NCI-H345 (cell line): Measurements from ENCODE around the gene TRH.
"Not testable (repeated sequence)": the region's sequence is repeated elsewhere in the genome, so short reads cannot be mapped to it uniquely, and the experiment has no call there.

ENCODE experiments used
- DNase-seq: peaks from one replicate; lab custom pipeline; 2025; lab: John Stamatoyannopoulos, UW

Gene TRH

DNA sequence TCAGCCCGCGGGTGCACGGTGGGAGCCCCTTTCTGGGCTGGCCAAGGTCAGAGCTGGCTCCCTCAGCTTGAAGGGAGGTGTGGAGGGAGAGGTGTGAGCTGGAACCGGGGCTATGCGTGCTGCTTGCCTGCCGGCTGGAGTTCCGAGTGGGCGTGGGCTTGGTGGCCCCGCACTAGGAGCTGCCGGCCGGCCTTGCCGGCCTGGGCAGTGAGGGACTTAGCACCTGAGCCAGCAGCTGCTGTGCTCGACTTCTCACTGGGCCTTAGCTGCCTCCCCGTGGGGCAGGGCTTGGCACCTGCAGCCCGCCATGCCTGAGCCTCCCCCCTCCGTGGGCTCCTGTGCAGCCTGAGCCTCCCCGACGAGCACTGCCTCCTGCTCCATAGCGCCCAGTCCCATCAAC lies 36.0 kb downstream of the TRH start:
- DNase-seq: no peak

DNA sequence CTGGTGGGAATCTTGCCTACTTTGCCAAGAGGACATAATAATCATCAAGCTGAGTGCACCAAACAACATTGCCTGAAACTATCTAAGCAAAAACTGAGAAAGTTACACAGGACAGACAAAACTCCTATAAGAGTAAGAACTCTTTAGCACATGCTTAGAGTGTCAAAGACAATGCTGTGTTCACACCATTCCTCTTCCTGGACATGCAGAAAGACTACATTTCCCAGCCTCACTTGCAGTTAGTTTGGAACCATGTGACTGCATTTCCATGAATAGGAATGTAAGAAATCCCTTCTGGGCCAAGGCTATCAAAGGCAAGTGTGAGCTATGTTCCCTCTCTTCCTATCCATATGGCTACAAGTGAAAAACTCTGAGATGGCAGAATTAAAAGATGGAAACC lies 37.6 kb downstream of the TRH start:
- not testable (repeated sequence) for DNase-seq

- DNase-seq: not testable (repeated sequence)
Measured at GRCh38 chr3:130013246-130013645, 38.7 kb downstream of the TRH start.

- no peak for DNase-seq
Measured at GRCh38 chr3:130014526-130014925, 40.0 kb downstream of the TRH start.

- DNase-seq: not testable (repeated sequence)
Measured at GRCh38 chr3:130017661-130018060, 43.1 kb downstream of the TRH start.

DNA sequence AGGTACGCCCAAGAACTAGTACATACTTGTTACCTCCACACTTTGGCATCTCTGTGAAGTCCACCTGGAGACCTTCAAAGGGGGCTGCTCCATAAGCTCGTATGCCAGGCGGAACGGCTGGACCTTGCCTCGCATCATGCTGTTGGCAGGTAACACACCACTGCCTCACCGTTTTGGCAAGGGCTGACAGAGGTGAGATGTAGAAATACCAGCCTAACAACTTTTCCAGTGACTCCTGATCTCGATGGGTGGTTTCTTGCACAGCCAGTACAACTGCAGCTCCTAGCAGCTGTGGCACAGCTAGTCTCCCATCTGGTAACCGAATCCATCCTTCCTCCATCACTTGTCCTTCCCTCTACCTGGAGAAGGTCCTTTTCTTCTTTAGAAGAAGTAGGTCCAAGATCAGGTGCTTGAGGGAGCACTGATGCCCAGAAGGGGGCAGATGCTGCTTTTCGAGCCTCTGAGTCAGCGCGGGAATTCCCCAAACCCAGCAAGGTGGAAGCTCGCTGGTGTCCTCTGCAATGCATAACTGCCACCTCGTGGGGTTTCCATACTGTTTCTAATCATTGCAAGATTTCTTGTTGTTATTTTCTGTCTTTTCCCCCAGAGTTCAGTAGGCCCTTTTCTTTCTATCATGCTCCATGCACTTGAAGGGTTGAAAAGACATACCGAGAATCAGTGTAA lies 51.8 kb downstream of the TRH start:
- not testable (repeated sequence) for DNase-seq

DNA sequence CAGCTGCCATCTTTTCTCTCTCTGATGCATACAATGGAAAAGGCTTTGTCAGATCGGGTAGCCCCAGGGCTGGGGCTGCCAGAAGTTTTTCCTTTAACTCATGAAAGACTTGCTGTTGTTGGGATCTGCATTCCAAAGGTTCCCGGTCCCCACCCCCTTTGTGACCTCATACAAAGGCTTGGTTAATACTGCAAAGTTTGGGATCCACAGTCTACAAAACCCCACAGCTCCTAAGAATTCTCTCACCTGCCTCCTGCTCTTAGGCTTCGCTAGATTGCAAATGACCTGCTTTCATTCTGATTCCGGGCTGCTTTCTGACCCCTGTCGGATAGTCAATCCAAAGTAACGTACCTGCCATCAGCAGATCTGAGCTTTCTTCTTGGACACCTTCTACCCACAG lies 52.9 kb downstream of the TRH start:
- not testable (repeated sequence) for DNase-seq
